Neutrophil (primary cell): ENCODE measurements around the gene TEX26.
"Not testable (repeated sequence)": the region's sequence is repeated elsewhere in the genome, so short reads cannot be mapped to it uniquely, and the experiment has no call there.

Experiments used
- H3K27ac ChIP-seq: fragments of 200-600 bp; sonication (generic); 2 replicates; pipeline ENCODE4 v1.5.1; 2016; ENCODE audit warnings: mild to moderate bottlenecking, moderate library complexity
- H3K27me3 ChIP-seq: fragments of 200-600 bp; sonication (generic); 2 replicates; pipeline ENCODE4 v1.6.0; 2016; ENCODE audit warnings: mild to moderate bottlenecking
- H3K36me3 ChIP-seq: fragments of 200-600 bp; sonication (generic); 2 replicates; pipeline ENCODE4 v1.5.1; 2017
- H3K4me1 ChIP-seq, 2 experiments: fragments of 200-600 bp in 1 of 2; sonication (generic) in 1 of 2; 1 replicate in 1 of 2; 2 replicates in 1 of 2; pipeline versions ENCODE4 v1.5.1 to v1.6.1; 2013 to 2016; ENCODE audit warnings: low read depth in 1 of 2, low read length in 1 of 2, mild to moderate bottlenecking in 1 of 2, moderate library complexity in 1 of 2; ENCODE audit not compliant: control insufficient read depth in 1 of 2, insufficient read depth in 1 of 2
- H3K4me3 ChIP-seq, 2 experiments: fragments of 200-600 bp in 1 of 2; sonication (generic) in 1 of 2; 1 replicate in 1 of 2; 2 replicates in 1 of 2; pipeline ENCODE4 v1.5.1; 2013 to 2016; ENCODE audit warnings: low read depth in 1 of 2, low read length in 1 of 2, mild to moderate bottlenecking in 1 of 2, moderate library complexity in 1 of 2
- H3K9me3 ChIP-seq: fragments of 200-600 bp; sonication (generic); 2 replicates; pipeline ENCODE4 v1.5.1; 2016
- CTCF ChIP-seq: fragments of 200-600 bp; sonication (generic); IDR thresholded peaks from 2 replicates; pipeline ENCODE4 v1.5.1; 2016; ENCODE audit warnings: antibody characterized with exemption

TEX26 gene

GRCh38 chr13:30923418-30923817, 9.0 kb upstream of the TEX26 start:
- no peak for TF ChIP-seq CTCF

GRCh38 chr13:30924721-30925120, 7.7 kb upstream of the TEX26 start:
- H3K36me3 ChIP-seq: no peaks in the 10 kb centered on the region
- H3K27me3 ChIP-seq: peaks cover 22% of the 10 kb centered on the region
- no peaks in the 10 kb centered on the region for H3K4me1 ChIP-seq
- no peak overlapping the region for H3K27ac ChIP-seq
- no peaks in the 10 kb centered on the region for H3K9me3 ChIP-seq
- H3K4me3 ChIP-seq: no peak overlapping the region
- no peak for TF ChIP-seq CTCF

More at GRCh38 chr13:30923418-30923817, 9.0 kb upstream of the TEX26 start:
- Histone ChIP-seq H3K36me3 (no peaks in the 10 kb centered on the region), H3K4me1 (no peaks in the 10 kb centered on the region), H3K4me3 (no peak overlapping the region), H3K27ac (no peak overlapping the region), H3K27me3 (peaks cover 28% of the 10 kb centered on the region), H3K9me3 (no peaks in the 10 kb centered on the region)

- no peak for TF ChIP-seq CTCF
- Histone ChIP-seq H3K4me1 (no peaks in the 10 kb centered on the region), H3K36me3 (no peaks in the 10 kb centered on the region), H3K27me3 (peaks cover 22% of the 10 kb centered on the region), H3K4me3 (no peak overlapping the region), H3K9me3 (no peaks in the 10 kb centered on the region), H3K27ac (no peak overlapping the region)
These were observed 7.0 kb upstream of the TEX26 start for GRCh38 chr13:30925429-30925828.

GRCh38 chr13:30926781-30927180, 5.7 kb upstream of the TEX26 start:
- Histone ChIP-seq H3K9me3 (no peaks in the 10 kb centered on the region), H3K27ac (no peak overlapping the region), H3K27me3 (peaks cover 29% of the 10 kb centered on the region), H3K36me3 (no peaks in the 10 kb centered on the region), H3K4me1 (no peaks in the 10 kb centered on the region), H3K4me3 (no peak overlapping the region)
- TF ChIP-seq CTCF: no peak

GRCh38 chr13:30927188-30927587, 5.3 kb upstream of the TEX26 start:
- not testable (repeated sequence) for H3K36me3 ChIP-seq, H3K27ac ChIP-seq, H3K4me3 ChIP-seq, H3K4me1 ChIP-seq, H3K9me3 ChIP-seq
- H3K27me3 ChIP-seq: peaks cover 33% of the 10 kb centered on the region

GRCh38 chr13:30927595-30927994, 4.9 kb upstream of the TEX26 start:
- Histone ChIP-seq H3K9me3 (no peaks in the 10 kb centered on the region), H3K4me3 (no peak overlapping the region), H3K27me3 (peaks cover 37% of the 10 kb centered on the region), H3K36me3 (no peaks in the 10 kb centered on the region), H3K4me1 (no peaks in the 10 kb centered on the region), H3K27ac (no peak overlapping the region)
- TF ChIP-seq CTCF: no peak
